HCT116 (cell line): ENCODE results near the gene EYA2. TPM values are rescaled to one million over a fixed set of nuclear protein-coding genes. Genes with fewer than 3 reads are reported as not detected.
A peak's percentile ranks its signal among the peaks of the same experiment; 100 is the strongest.

Experiments used
- ATAC-seq: fragments of 200-7000 bp; cut with Tn5 transposase; 2 replicates; pipeline ENCODE4 v1.9.1; 2020; ENCODE audit warnings: mild to moderate bottlenecking, moderate library complexity
- BruUV-seq: library from RNA; stranded (reverse); fragments of 400-500 nt; replicated peaks from 2 replicates; lab custom pipeline; 2021; lab: Mats Ljungman, UMichigan
- CTCF ChIA-PET: fragments of 300-600 bp; sonication (Branson Sonifier 250); formaldehyde crosslinking; loops from one replicate; lab custom pipeline; 2021; ENCODE audit warnings: antibody characterized with exemption; lab: Charles Lee
- POLR2A ChIA-PET: fragments of 300-600, 350-600 bp; sonication (Branson Sonifier 250); formaldehyde crosslinking; loops from one replicate; lab custom pipeline; 2021; ENCODE audit warnings: antibody characterized with exemption; lab: Charles Lee
- RAD21 ChIA-PET, 2 experiments: fragments of 300-600 bp; sonication (Branson Sonifier 250); formaldehyde crosslinking; loops; one replicate each; lab custom pipeline; 2023; ENCODE audit warnings: low total read pairs in 2 of 2; ENCODE audit not compliant: uncharacterized antibody in 2 of 2, unreplicated experiment in 2 of 2, low non-redundant PET in 1 of 2; lab: Charles Lee
- DNase-seq: peaks from one replicate; pipeline ENCODE4 v3.0.0-alpha.2; 2010; ENCODE audit warnings: low read depth, low spot score
- H2AFZ ChIP-seq: fragments of 200-600 bp; shearing (Covaris generic), sonication (generic); 2 replicates; pipeline ENCODE4 v1.6.1; 2017; ENCODE audit warnings: low read depth, mixed run types, mixed read lengths, antibody characterized with exemption, low read length; ENCODE audit not compliant: poor library complexity, severe bottlenecking
- H3K27ac ChIP-seq: 2 replicates; pipeline ENCODE4 v1.5.1; 2012; ENCODE audit warnings: low read depth, low read length
- H3K27me3 ChIP-seq: fragments of 200-600 bp; sonication (generic); 2 replicates; pipeline ENCODE4 v1.6.1; 2016; ENCODE audit warnings: mixed run types, low read length, mixed read lengths; ENCODE audit not compliant: insufficient read depth
- H3K36me3 ChIP-seq, 2 experiments: fragments of 200-500 bp in 1 of 2; fragments of 200-600 bp in 1 of 2; sonication (Bioruptor generic) in 1 of 2; sonication (generic) in 1 of 2; 2 replicates each; pipeline versions ENCODE4 v1.5.1 to v1.6.1; 2014 to 2016; ENCODE audit warnings: low read length in 2 of 2, inconsistent platforms in 1 of 2, mixed read lengths in 1 of 2, mixed run types in 1 of 2; ENCODE audit not compliant: insufficient read depth in 2 of 2, control insufficient read depth in 1 of 2
- H3K4me1 ChIP-seq, 2 experiments: fragments of 200-600 bp in 1 of 2; sonication (generic) in 1 of 2; 2 replicates each; pipeline versions ENCODE4 v1.5.1 to v1.6.1; 2012 to 2017; ENCODE audit warnings: low read length in 2 of 2, inconsistent platforms in 1 of 2, mild to moderate bottlenecking in 1 of 2, mixed read lengths in 1 of 2, mixed run types in 1 of 2, moderate library complexity in 1 of 2; ENCODE audit not compliant: insufficient read depth in 2 of 2, control insufficient read depth in 1 of 2
- H3K4me2 ChIP-seq: fragments of 200-600 bp; sonication (generic); 2 replicates; pipeline ENCODE4 v1.6.1; 2017; ENCODE audit warnings: mixed run types, low read length, mixed read lengths
- H3K4me3 ChIP-seq, 2 experiments: fragments of 200-600 bp in 1 of 2; sonication (generic) in 1 of 2; replicated peaks in 1 of 2; 2 replicates each; pipeline ENCODE4 v1.5.1; 2011 to 2016; ENCODE audit warnings: low read length in 2 of 2, control low read depth in 1 of 2, low read depth in 1 of 2, mild to moderate bottlenecking in 1 of 2, mixed read lengths in 1 of 2, mixed run types in 1 of 2
- H3K79me2 ChIP-seq: fragments of 200-600 bp; sonication (generic); 2 replicates; pipeline ENCODE4 v1.6.1; 2017; ENCODE audit warnings: mild to moderate bottlenecking, mixed run types, low read length, moderate library complexity, mixed read lengths; ENCODE audit not compliant: insufficient read depth
- H3K9ac ChIP-seq: fragments of 200-600 bp; sonication (generic); 2 replicates; pipeline ENCODE4 v1.6.1; 2016; ENCODE audit warnings: low read length, mixed read lengths
- H3K9me2 ChIP-seq: fragments of 200-600 bp; sonication (generic), shearing (Covaris generic); 2 replicates; pipeline ENCODE4 v1.6.1; 2017; ENCODE audit warnings: mixed run types, mild to moderate bottlenecking, moderate library complexity; ENCODE audit not compliant: insufficient read depth
- H3K9me3 ChIP-seq, 2 experiments: fragments of 200-500 bp in 1 of 2; fragments of 200-600 bp in 1 of 2; sonication (Bioruptor generic) in 1 of 2; sonication (generic) in 1 of 2; 2 replicates each; pipeline ENCODE4 v1.6.1; 2014 to 2017; ENCODE audit warnings: low read length in 2 of 2, mixed read lengths in 2 of 2, inconsistent platforms in 1 of 2, low read depth in 1 of 2, mild to moderate bottlenecking in 1 of 2, mixed run types in 1 of 2, moderate library complexity in 1 of 2; ENCODE audit not compliant: control insufficient read depth in 1 of 2, insufficient read depth in 1 of 2
- H4K20me1 ChIP-seq: fragments of 200-600 bp; sonication (generic), shearing (Covaris generic); 2 replicates; pipeline ENCODE4 v1.6.1; 2017; ENCODE audit warnings: mixed run types, mild to moderate bottlenecking, moderate library complexity; ENCODE audit not compliant: insufficient read depth
- CBX3 ChIP-seq: IDR thresholded peaks from 2 replicates; pipeline ENCODE4 v1.6.1; 2012; ENCODE audit warnings: low read depth
- CEBPB ChIP-seq: IDR thresholded peaks from 2 replicates; pipeline ENCODE4 v1.6.1; 2012; ENCODE audit warnings: low read depth
- EZH2 ChIP-seq: fragments of 200-600 bp; sonication (generic); IDR thresholded peaks from 2 replicates; pipeline ENCODE4 v1.6.1; 2017; ENCODE audit warnings: antibody characterized with exemption, mixed run types
- EZH2phosphoT487 ChIP-seq: fragments of 200-600 bp; IDR thresholded peaks from 2 replicates; pipeline ENCODE4 v1.6.1; 2018; ENCODE audit warnings: antibody characterized with exemption, borderline replicate concordance
- RAD21 ChIP-seq: IDR thresholded peaks from 2 replicates; pipeline ENCODE4 v1.6.1; 2012; ENCODE audit warnings: low read depth, mild to moderate bottlenecking
- SRF ChIP-seq: IDR thresholded peaks from 2 replicates; pipeline ENCODE4 v1.6.1; 2012; ENCODE audit warnings: low read depth
- TCF7L2 ChIP-seq: IDR thresholded peaks from 2 replicates; pipeline ENCODE4 v1.7.0; 2011; ENCODE audit warnings: borderline replicate concordance, inconsistent platforms; ENCODE audit not compliant: insufficient read depth, insufficient read length; ENCODE audit errors: extremely low read depth
- ZFX ChIP-seq: fragments of 450-650 bp; IDR thresholded peaks from 2 replicates; pipeline ENCODE4 v1.6.1; 2017
- ZNF274 ChIP-seq: fragments of 200-500 bp; sonication (Bioruptor generic); IDR thresholded peaks from 2 replicates; pipeline ENCODE4 v1.6.1; 2014; ENCODE audit warnings: mild to moderate bottlenecking, low read depth, low read length, inconsistent platforms
- intact Hi-C: fragments of 100-400 bp; cut with micrococcal nuclease; formaldehyde crosslinking; loops from 2 replicates; pipeline ENCODE4 v1.10.0; 2022
- total RNA-seq: library from RNA; stranded (reverse); gene quantifications from one replicate; pipeline ENCODE4 v1.2.1, GENCODE V29; 2021; ENCODE audit not compliant: unreplicated experiment
- TF ChIP-seq, protein P1 (sequence below): IDR thresholded peaks from 2 replicates; pipeline ENCODE4 v1.6.1; 2012
- TF ChIP-seq, protein P2 (sequence below): IDR thresholded peaks from 2 replicates; pipeline ENCODE4 v1.6.1; 2012

EYA2 gene
- total RNA-seq, 1 experiment from 2014 or later, result not detected

DNA sequence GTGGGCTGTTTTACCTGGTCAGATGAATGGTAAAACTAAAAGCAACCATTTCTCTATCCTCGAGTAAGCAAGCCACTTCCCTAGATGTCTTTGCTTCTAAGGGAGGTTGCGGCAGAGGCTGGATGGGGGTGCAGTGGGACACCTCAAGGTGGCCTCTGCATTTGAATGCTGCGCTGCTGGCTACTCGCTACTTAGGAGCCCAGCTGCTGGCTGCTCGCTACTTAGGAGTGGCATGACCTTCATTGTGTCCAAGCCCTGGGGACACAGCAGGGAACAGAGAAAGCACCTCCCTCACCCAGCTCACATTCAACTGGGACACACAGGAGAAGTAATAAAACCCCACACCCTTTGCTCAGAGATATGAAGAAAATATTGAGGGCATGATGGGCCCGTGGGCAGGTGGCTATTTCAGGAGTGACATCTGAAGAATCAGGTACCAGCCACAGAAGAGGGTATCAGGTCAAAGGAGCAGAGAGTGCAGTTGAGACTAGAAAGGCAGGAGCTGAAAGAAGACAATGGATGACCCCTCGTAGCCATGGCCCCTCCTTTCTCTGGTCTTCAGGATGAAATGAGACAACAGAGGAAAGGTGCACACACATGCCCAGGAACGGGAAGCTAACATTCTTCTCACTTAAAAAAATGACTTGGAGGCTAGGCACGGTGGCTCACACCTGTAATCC lies 312.5 kb downstream of the EYA2 start:
- Histone ChIP-seq H3K9ac (0 out of 2 replicates have a peak overlapping the region, but pooled peaks have one; percentile 65), H2AFZ (no peak overlapping the region), H3K9me2 (no peaks in the 10 kb centered on the region), H3K4me3 (no peak overlapping the region), H3K9me3 (no peaks in the 10 kb centered on the region), H4K20me1 (no peaks in the 10 kb centered on the region), H3K27ac (0 out of 2 replicates have a peak overlapping the region, but pooled peaks have one; percentile 74), H3K4me2 (peak overlapping the region; percentile 65), H3K36me3 (peaks cover 18 to 27% of the 10 kb centered on the region in 2 experiments), H3K4me1 (peaks cover 46 to 54% of the 10 kb centered on the region in 2 experiments), H3K79me2 (no peaks in the 10 kb centered on the region), H3K27me3 (no peaks in the 10 kb centered on the region)
- ATAC-seq (no peak), DNase-seq (no peak)
- RAD21 ChIA-PET, result interaction anchor here (1.1 to 2.8 kb wide), 3 partner anchors 66 to 177 kb away, joined by 3 to 17 read pairs (median 12); no protein-coding TSS in a partner anchor
- no peak for TF ChIP-seq ZFX
- TF ChIP-seq, protein P1, sequence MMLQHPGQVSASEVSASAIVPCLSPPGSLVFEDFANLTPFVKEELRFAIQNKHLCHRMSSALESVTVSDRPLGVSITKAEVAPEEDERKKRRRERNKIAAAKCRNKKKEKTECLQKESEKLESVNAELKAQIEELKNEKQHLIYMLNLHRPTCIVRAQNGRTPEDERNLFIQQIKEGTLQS, result no peak
- TF ChIP-seq SRF, result no peak
- no peak for TF ChIP-seq EZH2phosphoT487
- no peak for TF ChIP-seq ZNF274
- TF ChIP-seq RAD21, result no peak
- POLR2A ChIA-PET, result interaction anchor here (0.6 to 1.1 kb wide), 2 partner anchors 164 to 335 kb away, joined by 3 to 4 read pairs; no protein-coding TSS in a partner anchor
- no TSS peak for BruUV-seq
- CTCF ChIA-PET, result interaction anchor here (2.7 to 5.2 kb wide), 3 partner anchors 17 to 414 kb away, joined by 9 to 75 read pairs (median 12); no protein-coding TSS in a partner anchor
- intact Hi-C loops, result loop anchor here (10.0 kb wide), 1 partner anchor 298 kb away; the partner anchor contains the start of gene NCOA3

DNA sequence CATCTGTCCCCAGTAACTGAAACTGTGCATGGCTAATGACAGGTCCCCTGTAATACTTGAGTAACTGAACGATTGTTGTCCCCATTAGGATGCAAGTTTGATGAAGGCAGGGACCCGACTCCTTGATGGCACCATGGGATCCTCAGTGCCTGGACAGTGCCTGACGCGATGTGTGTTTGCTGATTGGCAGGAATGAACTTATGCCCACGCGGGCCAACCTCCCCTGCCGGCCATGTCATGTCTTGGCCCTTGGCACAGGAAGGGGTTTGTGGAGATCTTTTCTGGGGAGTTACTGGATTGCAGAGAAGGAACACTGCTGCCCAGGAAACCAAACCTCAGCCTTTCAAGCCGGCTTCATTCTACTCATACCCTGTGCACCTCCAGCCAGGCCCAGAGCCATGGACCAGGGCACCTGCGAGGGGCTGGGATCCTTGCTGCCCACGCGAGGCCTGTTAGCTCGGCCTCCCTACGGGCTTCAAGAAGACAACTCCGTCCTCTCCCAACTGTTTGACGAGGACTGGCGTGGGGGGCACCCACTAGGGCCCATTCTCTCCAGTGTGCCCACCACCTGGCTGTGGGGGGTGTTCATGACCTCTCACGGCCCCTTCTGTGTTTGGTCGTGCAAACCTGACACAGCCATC lies 314.0 kb downstream of the EYA2 start:
- H3K4me2 ChIP-seq, result no peak overlapping the region
- H3K36me3 ChIP-seq, result peaks cover 18 to 32% of the 10 kb centered on the region in 2 experiments
- no peaks in the 10 kb centered on the region for H3K9me3 ChIP-seq
- H3K27me3 ChIP-seq, result no peaks in the 10 kb centered on the region
- intact Hi-C loops, result loop anchor here (10.0 kb wide), 1 partner anchor 296 kb away; the partner anchor contains the start of gene NCOA3
- CTCF ChIA-PET, result interaction anchor here (1.2 to 5.2 kb wide), 2 partner anchors 175 kb away, joined by 3 to 75 read pairs; no protein-coding TSS in a partner anchor
- no peak overlapping the region for H3K27ac ChIP-seq
- no peaks in the 10 kb centered on the region for H3K9me2 ChIP-seq
- no peak overlapping the region for H3K4me3 ChIP-seq
- no TSS peak for BruUV-seq
- H3K4me1 ChIP-seq, result peaks cover 38% of the 10 kb centered on the region in 2 experiments
- no peak overlapping the region for H3K9ac ChIP-seq
- DNase-seq (no peak), ATAC-seq (no peak)
- RAD21 ChIA-PET, result no interaction called here
- no peak overlapping the region for H2AFZ ChIP-seq
- POLR2A ChIA-PET, result no interaction called here
- TF ChIP-seq CEBPB, result no peak
- TF ChIP-seq, protein P2, sequence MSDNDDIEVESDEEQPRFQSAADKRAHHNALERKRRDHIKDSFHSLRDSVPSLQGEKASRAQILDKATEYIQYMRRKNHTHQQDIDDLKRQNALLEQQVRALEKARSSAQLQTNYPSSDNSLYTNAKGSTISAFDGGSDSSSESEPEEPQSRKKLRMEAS, result no peak
- no peak for TF ChIP-seq SRF
- TF ChIP-seq TCF7L2, result no peak
- TF ChIP-seq ZNF274, result no peak
- no peak for TF ChIP-seq EZH2
- no peak for TF ChIP-seq CBX3
- TF ChIP-seq, all 23 proteins: peak for 0
- no peaks in the 10 kb centered on the region for H4K20me1 ChIP-seq
- H3K79me2 ChIP-seq, result no peaks in the 10 kb centered on the region
